ENCODE measurements around the gene SUSD1. TPM values are rescaled to one million over a fixed set of nuclear protein-coding genes. Genes with fewer than 3 reads are reported as not detected.
A peak's percentile ranks its signal among the peaks of the same experiment; 100 is the strongest.

The SUSD1 gene
- total and polyA plus RNA-seq, 9 of the 15 experiments (the other 6 are each of a cell fraction or from before 2014, with no cell fraction given) = 10.9 to 44.4 (median 36.1) TPM

GRCh38 chr9:112194969-112195431, 19.9 kb upstream of the SUSD1 start (continued):
- TF ChIP-seq CHCHD3 (CRISPR knock-in tag; IDR thresholded peaks at IDR 0.05) (0 out of 2 replicates have a peak, but pooled peaks have one; percentile 55), NCOA2 (IDR thresholded peaks at IDR 0.05; ENCODE audit: partially characterized antibody in 2 of 2) (no peak), COPS2 (conservative IDR thresholded peaks at IDR 0.05) (no peak), KAT2B (IDR thresholded peaks at IDR 0.05; ENCODE audit: low read depth, low read length) (no peak), GABPA (tag; conservative IDR thresholded peaks at IDR 0.05; ENCODE audit: low read depth) (peak; percentile 74), RBM17 (IDR thresholded peaks at IDR 0.05; ENCODE audit: borderline replicate concordance, low read depth, low read length) (no peak), THAP7 (CRISPR knock-in tag; IDR thresholded peaks at IDR 0.05) (no peak), FOXJ3 (CRISPR knock-in tag; IDR thresholded peaks at IDR 0.05) (no peak), MNT (conservative IDR thresholded peaks at IDR 0.05) (peak; percentile 24 to 48; a peak in 2 of 4 replicates), PRDM10 (IDR thresholded peaks at IDR 0.05; ENCODE audit: partially characterized antibody) (no peak), ZHX1 (conservative IDR thresholded peaks at IDR 0.05; ENCODE audit: low read length) (no peak), ZNF311 (CRISPR knock-in tag; IDR thresholded peaks at IDR 0.05) (peak; percentile 66; the same call in 1 of the 2 replicates), GATAD2B (IDR thresholded peaks at IDR 0.05; ENCODE audit: borderline replicate concordance) (peak; percentile 62; the same call in 1 of the 2 replicates), PATZ1 (CRISPR knock-in tag; IDR thresholded peaks at IDR 0.05; ENCODE audit: borderline replicate concordance) (0 out of 2 replicates have a peak, but pooled peaks have one; percentile 26), ETS1 (conservative IDR thresholded peaks at IDR 0.05; ENCODE audit: control insufficient read depth, low read depth, low read length) (no peak)

All from K562 (cell line).